SJCRH30 (cell line): ENCODE measurements around the gene MTFMT. TPM values are rescaled to one million over a fixed set of nuclear protein-coding genes. Genes with fewer than 3 reads are reported as not detected.
A peak's percentile ranks its signal among the peaks of the same experiment; 100 is the strongest.
"Not testable (repeated sequence)": the region's sequence is repeated elsewhere in the genome, so short reads cannot be mapped to it uniquely, and the experiment has no call there.

Source experiments
- DNase-seq, 2 experiments: peaks; one replicate each; pipeline ENCODE4 v3.0.0-alpha.2; 2015 to 2020
- H3K27ac ChIP-seq: fragments of 250-450 bp; sonication (Bioruptor Pico); 2 replicates; pipeline ENCODE4 v1.5.1; 2020; ENCODE audit warnings: mild to moderate bottlenecking, moderate library complexity
- H3K27me3 ChIP-seq: fragments of 250-450 bp; sonication (Bioruptor Pico); 2 replicates; pipeline ENCODE4 v1.5.1; 2020; ENCODE audit warnings: mild to moderate bottlenecking, moderate library complexity
- H3K36me3 ChIP-seq: fragments of 250-450 bp; sonication (Bioruptor Pico); 2 replicates; pipeline ENCODE4 v1.5.1; 2020; ENCODE audit warnings: mild to moderate bottlenecking, moderate library complexity
- H3K4me1 ChIP-seq: fragments of 250-450 bp; sonication (Bioruptor Pico); 2 replicates; pipeline ENCODE4 v1.5.1; 2020; ENCODE audit warnings: mild to moderate bottlenecking, moderate library complexity
- H3K4me3 ChIP-seq: fragments of 250-450 bp; sonication (Bioruptor Pico); 2 replicates; pipeline ENCODE4 v1.5.1; 2020; ENCODE audit warnings: mild to moderate bottlenecking, moderate library complexity
- H3K9me3 ChIP-seq: fragments of 250-450 bp; sonication (Bioruptor Pico); replicated peaks from 2 replicates; pipeline ENCODE4 v1.5.1; 2020; ENCODE audit warnings: mild to moderate bottlenecking, moderate library complexity
- total RNA-seq: library from RNA; depleted of rRNA; stranded (reverse); fragments of >200 nt; shearing (Covaris generic); gene quantifications from 2 replicates; pipeline ENCODE4 v1.2.3, GENCODE V29; 2014; rRNA removed

The MTFMT gene
- total RNA-seq = 16.6 and 21.9 TPM in 2 replicates

GRCh38 chr15:65028921-65029735 is at the start of gene MTFMT:
Gene MTFMT (minus strand): TSS chr15:65029639. CDS start chr15:65029613, 26 bp downstream.
- Histone ChIP-seq H3K27me3 (no peaks in the 10 kb centered on the region), H3K4me1 (peaks cover 10% of the 10 kb centered on the region; the same call in 1 of the 2 replicates), H3K27ac (peak within 1 kb of the TSS; percentile 67), H3K36me3 (peaks cover 7% of the 10 kb centered on the region), H3K4me3 (peak within 1 kb of the TSS; percentile 95), H3K9me3 (no peaks in the 10 kb centered on the region)
- DNase-seq = peak; percentile 91

- no peak overlapping the region for H3K27ac ChIP-seq
- no peaks in the 10 kb centered on the region for H3K36me3 ChIP-seq
- no peaks in the 10 kb centered on the region for H3K9me3 ChIP-seq
- peaks cover 15% of the 10 kb centered on the region for H3K4me1 ChIP-seq
- no peaks in the 10 kb centered on the region for H3K27me3 ChIP-seq
- no peak overlapping the region for H3K4me3 ChIP-seq
- DNase-seq = no peak
Measured at GRCh38 chr15:65077981-65078352, 48.5 kb upstream of the MTFMT start.

GRCh38 chr15:65077291-65077980 is 48.0 kb upstream of the MTFMT start:
- Histone ChIP-seq H3K9me3 (no peaks in the 10 kb centered on the region), H3K4me3 (no peak overlapping the region), H3K4me1 (peaks cover 10% of the 10 kb centered on the region; the same call in 1 of the 2 replicates), H3K36me3 (no peaks in the 10 kb centered on the region), H3K27me3 (no peaks in the 10 kb centered on the region), H3K27ac (no peak overlapping the region)
- no peak for DNase-seq

GRCh38 chr15:65076486-65077290 is 47.2 kb upstream of the MTFMT start, which contains the start of gene KBTBD13:
Gene KBTBD13 (plus strand): TSS chr15:65076746. CDS start chr15:65076816, 70 bp downstream.
- no peak for DNase-seq
- H3K27ac ChIP-seq = no peak within 1 kb of the TSS

GRCh38 chr15:65075607-65076395 is 46.4 kb upstream of the MTFMT start:
- DNase-seq, H3K27ac ChIP-seq, H3K36me3 ChIP-seq, H3K9me3 ChIP-seq, H3K27me3 ChIP-seq, H3K4me3 ChIP-seq, H3K4me1 ChIP-seq: not testable (repeated sequence)

More at GRCh38 chr15:65076486-65077290, 47.2 kb upstream of the MTFMT start, which contains the start of gene KBTBD13:
- H3K27me3 ChIP-seq = no peaks in the 10 kb centered on the region
- H3K4me1 ChIP-seq = peaks cover 3% of the 10 kb centered on the region; the same call in 1 of the 2 replicates
- no peaks in the 10 kb centered on the region for H3K9me3 ChIP-seq
- no peaks in the 10 kb centered on the region for H3K36me3 ChIP-seq
- no peak within 1 kb of the TSS for H3K4me3 ChIP-seq

GRCh38 chr15:65074946-65075345 is 45.5 kb upstream of the MTFMT start:
- H3K27me3 ChIP-seq, H3K4me3 ChIP-seq, H3K27ac ChIP-seq, H3K9me3 ChIP-seq, H3K4me1 ChIP-seq, H3K36me3 ChIP-seq, DNase-seq: not testable (repeated sequence)

- Histone ChIP-seq H3K9me3 (no peaks in the 10 kb centered on the region), H3K27ac (no peak overlapping the region)
Measured at GRCh38 chr15:65072617-65073016, 43.2 kb upstream of the MTFMT start.

GRCh38 chr15:65072027-65072426 is 42.6 kb upstream of the MTFMT start:
- no peaks in the 10 kb centered on the region for H3K9me3 ChIP-seq
- no peak overlapping the region for H3K27ac ChIP-seq
- no peaks in the 10 kb centered on the region for H3K36me3 ChIP-seq
- DNase-seq = no peak
- H3K4me3 ChIP-seq = no peak overlapping the region
- no peaks in the 10 kb centered on the region for H3K27me3 ChIP-seq
- peaks cover 10% of the 10 kb centered on the region; the same call in 1 of the 2 replicates for H3K4me1 ChIP-seq

More at GRCh38 chr15:65072617-65073016, 43.2 kb upstream of the MTFMT start:
- H3K4me1 ChIP-seq = peaks cover 10% of the 10 kb centered on the region; the same call in 1 of the 2 replicates
- H3K27me3 ChIP-seq = no peaks in the 10 kb centered on the region
- H3K4me3 ChIP-seq = no peak overlapping the region
- no peaks in the 10 kb centered on the region for H3K36me3 ChIP-seq
- DNase-seq = no peak

- H3K27me3 ChIP-seq = no peaks in the 10 kb centered on the region
- H3K27ac ChIP-seq = no peak overlapping the region
- H3K9me3 ChIP-seq = no peaks in the 10 kb centered on the region
- no peaks in the 10 kb centered on the region for H3K36me3 ChIP-seq
- H3K4me3 ChIP-seq = no peak overlapping the region
- DNase-seq = no peak
- peaks cover 10% of the 10 kb centered on the region; the same call in 1 of the 2 replicates for H3K4me1 ChIP-seq
Measured at GRCh38 chr15:65071381-65071811, 42.0 kb upstream of the MTFMT start.

GRCh38 chr15:65069779-65070546 is 40.5 kb upstream of the MTFMT start:
- H3K27ac ChIP-seq = no peak overlapping the region
- H3K9me3 ChIP-seq = no peaks in the 10 kb centered on the region
- H3K4me3 ChIP-seq = no peak overlapping the region
- H3K4me1 ChIP-seq = peaks cover 10% of the 10 kb centered on the region; the same call in 1 of the 2 replicates
- H3K36me3 ChIP-seq = no peaks in the 10 kb centered on the region
- DNase-seq = no peak
- H3K27me3 ChIP-seq = no peaks in the 10 kb centered on the region

- no peak overlapping the region for H3K4me3 ChIP-seq
- H3K9me3 ChIP-seq = no peaks in the 10 kb centered on the region
- peaks cover 10% of the 10 kb centered on the region; the same call in 1 of the 2 replicates for H3K4me1 ChIP-seq
- H3K27ac ChIP-seq = peak overlapping the region; percentile 21; the same call in 1 of the 2 replicates
- no peaks in the 10 kb centered on the region for H3K36me3 ChIP-seq
- H3K27me3 ChIP-seq = no peaks in the 10 kb centered on the region
- peak in 1 of 2 experiments; percentile 33 for DNase-seq
Measured at GRCh38 chr15:65069179-65069578, 39.7 kb upstream of the MTFMT start.

- H3K36me3 ChIP-seq = no peaks in the 10 kb centered on the region
- no peaks in the 10 kb centered on the region for H3K27me3 ChIP-seq
- DNase-seq = no peak
- H3K4me1 ChIP-seq = peaks cover 10% of the 10 kb centered on the region; the same call in 1 of the 2 replicates
- no peak overlapping the region for H3K4me3 ChIP-seq
- H3K27ac ChIP-seq = no peak overlapping the region
- H3K9me3 ChIP-seq = no peaks in the 10 kb centered on the region
Measured at GRCh38 chr15:65068403-65068788, 39.0 kb upstream of the MTFMT start.
